MG63 (cell line): Measurements from ENCODE around the gene TSPAN31. TPM values are rescaled to one million over a fixed set of nuclear protein-coding genes. Genes with fewer than 3 reads are reported as not detected.

ENCODE experiments used
- DNase-seq: peaks from one replicate; pipeline ENCODE4 v3.0.0-alpha.2; 2020
- H3K27me3 ChIP-seq: fragments of 250-450 bp; sonication (Bioruptor Pico); 2 replicates; pipeline ENCODE4 v1.5.1; 2020; ENCODE audit warnings: mild to moderate bottlenecking, moderate library complexity
- H3K36me3 ChIP-seq: fragments of 250-450 bp; sonication (Bioruptor Pico); 2 replicates; pipeline ENCODE4 v1.5.1; 2020; ENCODE audit warnings: mild to moderate bottlenecking, moderate library complexity
- H3K4me3 ChIP-seq: fragments of 250-450 bp; sonication (Bioruptor Pico); 2 replicates; pipeline ENCODE4 v1.5.1; 2020; ENCODE audit warnings: mild to moderate bottlenecking, moderate library complexity
- H3K9me3 ChIP-seq: fragments of 250-450 bp; sonication (Bioruptor Pico); 2 replicates; pipeline ENCODE4 v1.5.1; 2020; ENCODE audit warnings: mild to moderate bottlenecking, moderate library complexity
- total RNA-seq: library from RNA; depleted of rRNA; stranded (reverse); fragments of >200 nt; shearing (Covaris generic); gene quantifications from 2 replicates; pipeline ENCODE4 v1.2.3, GENCODE V29; 2014; ENCODE audit warnings: low replicate concordance

The TSPAN31 gene
- total RNA-seq, 1 experiment from 2014 or later: 24.3 TPM

- DNase-seq: no peak
- Histone ChIP-seq H3K27me3 (peaks cover 2% of the 10 kb centered on the region; the same call in 1 of the 2 replicates), H3K36me3 (peaks cover 14% of the 10 kb centered on the region), H3K9me3 (no peaks in the 10 kb centered on the region), H3K4me3 (peak overlapping the region; percentile 36)
These were observed 10.3 kb downstream of the TSPAN31 start for GRCh38 chr12:57755194-57755453.

DNA sequence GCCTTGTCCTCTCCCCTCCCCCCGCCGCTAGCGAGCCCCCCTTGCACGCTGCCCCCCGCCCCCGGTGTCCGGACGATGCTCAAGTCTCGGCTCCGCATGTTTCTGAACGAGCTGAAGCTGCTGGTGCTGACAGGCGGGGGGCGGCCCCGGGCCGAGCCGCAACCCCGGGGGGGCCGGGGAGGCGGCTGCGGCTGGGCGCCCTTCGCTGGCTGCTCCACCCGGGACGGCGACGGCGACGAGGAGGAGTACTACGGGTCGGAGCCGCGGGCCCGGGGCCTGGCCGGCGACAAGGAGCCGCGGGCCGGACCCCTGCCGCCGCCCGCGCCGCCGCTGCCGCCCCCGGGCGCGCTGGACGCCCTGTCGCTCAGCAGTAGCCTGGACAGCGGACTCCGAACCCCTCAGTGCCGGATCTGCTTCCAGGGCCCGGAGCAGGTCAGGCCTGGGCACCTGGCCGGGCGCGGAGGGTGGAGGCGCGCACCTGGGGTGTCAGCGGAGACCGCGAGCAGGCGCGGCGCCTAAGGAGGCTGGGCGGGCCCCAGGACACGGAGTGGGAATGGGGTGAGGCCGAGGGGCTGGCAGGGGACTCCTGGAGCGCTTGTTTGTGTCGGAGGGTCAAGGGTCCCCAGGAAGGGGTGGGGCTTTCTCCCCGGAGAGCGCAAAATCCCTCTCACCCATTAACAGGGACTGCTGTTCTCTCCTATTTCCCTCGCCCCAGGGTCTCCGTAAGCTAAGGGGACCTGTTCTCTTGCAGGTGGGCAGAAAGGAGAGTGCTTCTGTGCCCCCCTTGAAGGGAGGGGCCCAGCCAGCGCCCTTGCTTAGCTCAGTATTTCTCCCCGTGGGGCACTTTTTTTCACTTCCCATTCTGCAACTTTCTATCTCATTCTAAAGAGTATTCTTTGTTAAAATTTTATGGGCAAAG is 10.9 kb downstream of the TSPAN31 start:
- H3K27me3 ChIP-seq: peaks cover 2% of the 10 kb centered on the region; the same call in 1 of the 2 replicates
- DNase-seq: no peak
- H3K36me3 ChIP-seq: peaks cover 8% of the 10 kb centered on the region
- H3K4me3 ChIP-seq: peak overlapping the region; percentile 35
- H3K9me3 ChIP-seq: no peaks in the 10 kb centered on the region

DNA sequence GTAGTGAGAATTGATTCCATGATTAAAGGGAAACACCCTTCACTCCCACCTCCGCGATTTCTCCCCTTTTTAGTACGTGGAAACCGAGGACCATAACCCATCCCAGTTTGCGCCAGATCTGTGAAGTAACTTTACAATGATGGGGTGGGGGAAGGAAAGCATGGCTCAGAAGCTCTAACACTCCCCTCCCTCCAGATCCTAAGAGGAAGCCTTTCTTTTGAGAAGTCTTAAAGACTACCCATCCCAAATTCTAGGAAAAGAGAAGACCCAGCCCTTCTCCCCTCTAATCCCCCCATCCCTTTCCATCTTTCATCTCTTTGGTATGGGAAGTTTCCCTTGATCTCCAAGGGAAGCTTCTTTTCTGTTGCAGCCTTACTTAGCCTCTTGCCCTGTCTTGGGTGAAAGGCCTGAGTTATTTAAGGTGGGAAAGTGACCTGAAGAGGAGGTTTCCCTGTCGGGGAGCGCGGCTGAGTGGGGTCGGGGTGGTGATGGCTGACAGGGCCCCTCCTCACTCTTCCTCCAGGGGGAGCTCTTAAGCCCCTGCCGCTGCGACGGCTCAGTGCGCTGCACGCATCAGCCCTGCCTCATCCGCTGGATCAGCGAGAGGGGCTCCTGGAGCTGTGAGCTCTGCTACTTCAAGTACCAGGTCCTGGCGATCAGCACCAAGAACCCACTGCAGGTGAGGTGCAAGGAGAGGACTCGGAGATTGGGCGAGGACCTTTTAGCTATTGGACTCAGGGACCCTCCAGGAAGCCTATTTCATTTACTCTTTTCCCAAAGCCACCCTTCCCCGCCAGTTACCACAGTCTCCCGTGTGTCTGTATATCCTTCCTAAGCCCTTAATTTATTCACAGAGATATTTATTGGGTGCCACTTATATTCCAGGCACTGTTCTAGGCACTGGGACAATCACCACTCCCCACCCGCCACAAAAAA is 11.8 kb downstream of the TSPAN31 start:
- H3K9me3 ChIP-seq: no peaks in the 10 kb centered on the region
- H3K36me3 ChIP-seq: no peaks in the 10 kb centered on the region
- H3K4me3 ChIP-seq: no peak overlapping the region; the same call in 1 of the 2 replicates
- no peak for DNase-seq
- peaks cover 2% of the 10 kb centered on the region; the same call in 1 of the 2 replicates for H3K27me3 ChIP-seq

- no peaks in the 10 kb centered on the region for H3K9me3 ChIP-seq
- H3K4me3 ChIP-seq: no peak overlapping the region
- no peak for DNase-seq
- no peaks in the 10 kb centered on the region for H3K36me3 ChIP-seq
- peaks cover 2% of the 10 kb centered on the region; the same call in 1 of the 2 replicates for H3K27me3 ChIP-seq
These were observed 12.9 kb downstream of the TSPAN31 start for GRCh38 chr12:57757771-57758170.

DNA sequence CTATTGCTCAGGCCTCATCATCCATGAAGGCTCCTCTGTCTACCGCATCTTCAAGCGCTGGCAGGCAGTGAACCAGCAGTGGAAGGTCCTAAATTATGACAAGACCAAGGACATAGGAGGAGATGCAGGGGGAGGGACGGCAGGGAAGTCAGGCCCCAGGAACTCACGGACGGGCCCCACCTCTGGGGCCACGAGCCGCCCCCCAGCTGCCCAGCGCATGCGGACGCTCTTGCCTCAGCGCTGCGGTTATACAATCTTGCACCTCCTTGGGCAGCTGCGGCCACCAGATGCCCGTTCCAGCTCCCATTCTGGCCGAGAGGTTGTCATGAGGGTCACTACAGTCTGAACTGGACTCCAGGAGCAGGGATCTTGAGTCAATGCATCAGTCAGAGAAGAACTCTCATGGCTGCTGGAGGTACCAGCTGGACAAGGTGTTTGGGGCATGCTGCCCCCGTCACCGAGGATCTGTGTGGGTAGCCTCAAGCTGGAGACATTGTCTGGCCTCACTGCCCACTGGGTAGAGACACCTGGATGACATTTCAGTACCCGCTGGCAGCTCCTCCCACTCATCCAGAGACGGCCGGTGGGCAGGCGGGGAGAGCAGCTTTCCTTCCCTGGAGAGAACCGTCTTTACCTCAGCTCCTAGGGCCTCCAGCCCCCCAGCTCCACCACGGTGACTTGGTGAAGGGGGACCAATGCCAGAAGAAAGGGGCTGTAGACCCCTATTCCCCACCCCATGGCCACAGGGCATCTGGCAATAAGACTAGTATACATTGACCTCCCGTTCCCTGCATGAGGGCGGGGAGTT is 13.9 kb downstream of the TSPAN31 start:
- peaks cover 3% of the 10 kb centered on the region; the same call in 1 of the 2 replicates for H3K27me3 ChIP-seq
- DNase-seq: no peak
- H3K4me3 ChIP-seq: no peak overlapping the region
- H3K9me3 ChIP-seq: no peaks in the 10 kb centered on the region
- H3K36me3 ChIP-seq: no peaks in the 10 kb centered on the region

DNA sequence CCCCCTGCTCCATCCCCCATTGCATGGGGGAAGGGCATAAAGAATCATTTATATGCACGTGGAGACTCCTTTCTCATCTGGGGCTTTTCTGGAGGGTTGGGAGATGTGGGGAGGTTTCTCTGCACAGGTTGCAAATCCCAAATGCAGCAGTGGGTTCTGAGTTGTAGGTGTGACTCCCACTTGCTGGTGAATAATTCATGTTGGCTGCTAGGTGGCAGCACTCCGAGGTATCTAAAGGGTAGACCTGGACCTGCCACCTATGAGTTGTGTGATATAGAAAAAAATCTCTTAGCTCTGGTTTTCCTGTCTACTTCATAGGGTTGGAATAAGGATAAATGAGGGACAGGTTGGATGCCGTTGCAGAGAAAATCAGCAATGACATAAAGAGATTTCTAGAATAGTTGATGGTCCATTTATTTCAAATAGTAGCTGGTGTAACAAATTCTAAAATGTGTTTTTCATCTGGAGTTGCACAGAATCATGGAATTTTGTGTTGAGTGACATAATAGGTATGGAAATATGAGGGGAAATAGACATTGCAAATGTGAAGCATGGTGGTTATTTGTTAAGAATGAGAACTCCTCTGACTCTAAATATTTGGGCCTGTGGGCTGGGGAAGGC is 14.6 kb downstream of the TSPAN31 start:
- H3K4me3 ChIP-seq: no peak overlapping the region
- no peaks in the 10 kb centered on the region for H3K36me3 ChIP-seq
- no peaks in the 10 kb centered on the region for H3K9me3 ChIP-seq
- peaks cover 10% of the 10 kb centered on the region for H3K27me3 ChIP-seq
- no peak for DNase-seq

GRCh38 chr12:57760347-57760982 is 15.6 kb downstream of the TSPAN31 start:
- peaks cover 20% of the 10 kb centered on the region for H3K27me3 ChIP-seq

DNA sequence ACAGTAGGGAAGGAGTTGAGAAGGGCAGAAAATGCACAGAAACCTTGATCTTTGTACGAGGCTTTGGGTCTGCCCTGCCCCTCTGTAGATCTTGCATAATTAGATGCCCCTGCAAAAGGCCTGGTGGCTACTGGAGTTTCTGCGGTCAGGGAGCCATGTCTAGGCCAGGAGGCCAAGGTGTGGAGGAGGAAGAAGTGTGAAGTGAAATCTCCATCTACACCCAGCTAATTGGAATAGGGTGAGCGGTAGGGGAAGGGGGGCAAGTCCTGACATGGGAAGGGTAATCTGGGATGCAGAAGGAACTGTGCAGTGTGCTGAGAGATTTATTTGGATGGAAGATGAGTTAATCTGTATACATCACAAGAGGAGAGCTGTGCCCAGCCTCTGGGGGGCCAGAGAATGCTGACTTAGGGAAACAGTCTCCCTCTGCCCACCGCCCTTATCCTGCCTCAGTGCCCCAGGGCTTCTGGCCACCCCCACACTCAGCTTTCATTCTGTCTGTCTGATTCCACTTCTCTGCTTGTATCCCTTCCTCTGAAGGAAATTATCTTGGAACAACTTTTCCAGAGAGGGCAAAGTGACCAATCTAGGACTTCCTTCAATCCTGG is 16.7 kb downstream of the TSPAN31 start:
- H3K27me3 ChIP-seq: peaks cover 28% of the 10 kb centered on the region
- H3K36me3 ChIP-seq: no peaks in the 10 kb centered on the region
- H3K9me3 ChIP-seq: no peaks in the 10 kb centered on the region
- no peak overlapping the region for H3K4me3 ChIP-seq
- no peak for DNase-seq

More at GRCh38 chr12:57760347-57760982, 15.6 kb downstream of the TSPAN31 start:
- Histone ChIP-seq H3K9me3 (no peaks in the 10 kb centered on the region), H3K4me3 (no peak overlapping the region), H3K36me3 (no peaks in the 10 kb centered on the region)
- DNase-seq: no peak

DNA sequence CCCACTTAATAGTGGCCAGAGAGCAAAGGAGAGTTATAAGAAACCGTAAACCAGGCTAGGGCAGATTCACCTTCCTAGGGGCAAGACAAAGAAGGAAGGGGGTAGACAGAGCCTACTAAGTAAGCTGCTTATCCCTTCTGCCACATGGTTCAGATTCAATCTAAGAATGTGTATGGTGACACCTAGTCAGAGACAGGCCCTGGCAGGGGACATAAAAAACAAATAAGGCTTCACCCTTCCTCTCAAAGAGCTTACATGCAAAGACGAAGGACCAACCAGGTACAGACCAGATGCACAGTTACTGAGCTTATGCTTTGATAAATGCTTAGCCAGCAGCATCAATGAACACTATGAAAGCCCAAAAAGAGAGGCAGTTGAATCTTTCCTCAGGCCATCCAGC is 17.6 kb downstream of the TSPAN31 start:
- H3K4me3 ChIP-seq: no peak overlapping the region
- no peak for DNase-seq
- peaks cover 33% of the 10 kb centered on the region for H3K27me3 ChIP-seq
- H3K9me3 ChIP-seq: no peaks in the 10 kb centered on the region
- H3K36me3 ChIP-seq: no peaks in the 10 kb centered on the region

DNA sequence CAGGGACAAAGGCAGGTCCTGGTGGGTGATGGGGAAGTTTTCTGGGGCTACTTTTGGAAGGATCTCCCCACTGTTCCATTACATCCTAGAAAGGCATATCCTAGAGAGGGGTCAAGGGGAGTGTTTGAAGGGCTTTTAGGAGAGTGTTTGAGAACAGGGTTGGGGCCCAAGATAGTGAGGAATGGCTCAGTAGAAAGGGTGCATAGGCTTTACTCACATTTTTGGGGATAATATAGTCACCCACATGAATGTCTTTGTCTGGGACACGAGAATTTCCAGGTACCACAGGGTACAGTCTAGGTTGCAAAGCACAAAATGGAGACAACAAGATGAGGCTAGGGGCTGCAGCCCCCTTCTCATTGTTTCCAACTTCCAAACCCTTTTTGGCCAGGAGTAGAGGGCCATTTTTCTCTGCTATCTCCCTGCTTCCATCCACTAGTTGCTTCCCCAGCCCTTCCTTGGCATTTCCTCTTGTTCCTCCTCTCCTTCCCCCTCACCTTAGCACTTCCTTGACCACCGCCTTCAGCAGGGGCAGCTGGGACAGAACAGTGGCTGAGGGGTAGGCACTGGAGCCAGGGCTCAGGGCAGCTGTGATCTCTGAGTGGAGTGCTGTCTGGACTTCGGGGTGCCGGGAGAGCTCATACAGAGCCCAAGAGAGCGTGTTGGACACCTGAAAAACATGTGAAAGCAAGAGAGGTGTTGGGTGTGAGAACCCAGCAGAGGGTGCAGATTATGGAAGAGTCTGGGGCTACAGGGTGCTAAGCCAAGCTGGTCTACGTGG is 19.2 kb downstream of the TSPAN31 start:
- no peak for DNase-seq
- Histone ChIP-seq H3K27me3 (peaks cover 33% of the 10 kb centered on the region), H3K4me3 (no peak overlapping the region), H3K36me3 (peaks cover 13% of the 10 kb centered on the region), H3K9me3 (no peaks in the 10 kb centered on the region)

DNA sequence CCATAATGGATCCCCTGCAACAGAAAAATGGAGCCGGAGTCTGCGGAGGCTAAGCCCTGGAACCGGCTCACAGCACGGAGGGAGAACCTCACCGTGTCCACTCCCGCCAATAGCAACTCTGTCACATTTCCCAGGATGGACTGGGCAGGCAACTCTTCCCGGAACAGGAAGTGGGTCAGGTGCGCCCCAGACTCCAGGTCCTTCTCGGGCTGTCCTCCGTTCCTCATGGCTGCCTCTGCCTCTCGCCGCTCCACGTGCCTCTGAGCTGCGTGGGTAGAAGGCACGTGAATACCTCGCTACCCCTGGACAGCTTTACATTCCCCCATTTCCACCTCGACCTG is 19.8 kb downstream of the TSPAN31 start:
- H3K4me3 ChIP-seq: no peak overlapping the region

GRCh38 chr12:57765003-57765697 is 20.3 kb downstream of the TSPAN31 start:
- H3K36me3 ChIP-seq: peaks cover 23% of the 10 kb centered on the region
- no peak for DNase-seq
- H3K9me3 ChIP-seq: no peaks in the 10 kb centered on the region
- no peak overlapping the region for H3K4me3 ChIP-seq
- peaks cover 33% of the 10 kb centered on the region for H3K27me3 ChIP-seq

More for the DNA sequence above, 19.8 kb downstream of the TSPAN31 start:
- Histone ChIP-seq H3K9me3 (no peaks in the 10 kb centered on the region), H3K36me3 (peaks cover 18% of the 10 kb centered on the region), H3K27me3 (peaks cover 33% of the 10 kb centered on the region)
- no peak for DNase-seq

DNA sequence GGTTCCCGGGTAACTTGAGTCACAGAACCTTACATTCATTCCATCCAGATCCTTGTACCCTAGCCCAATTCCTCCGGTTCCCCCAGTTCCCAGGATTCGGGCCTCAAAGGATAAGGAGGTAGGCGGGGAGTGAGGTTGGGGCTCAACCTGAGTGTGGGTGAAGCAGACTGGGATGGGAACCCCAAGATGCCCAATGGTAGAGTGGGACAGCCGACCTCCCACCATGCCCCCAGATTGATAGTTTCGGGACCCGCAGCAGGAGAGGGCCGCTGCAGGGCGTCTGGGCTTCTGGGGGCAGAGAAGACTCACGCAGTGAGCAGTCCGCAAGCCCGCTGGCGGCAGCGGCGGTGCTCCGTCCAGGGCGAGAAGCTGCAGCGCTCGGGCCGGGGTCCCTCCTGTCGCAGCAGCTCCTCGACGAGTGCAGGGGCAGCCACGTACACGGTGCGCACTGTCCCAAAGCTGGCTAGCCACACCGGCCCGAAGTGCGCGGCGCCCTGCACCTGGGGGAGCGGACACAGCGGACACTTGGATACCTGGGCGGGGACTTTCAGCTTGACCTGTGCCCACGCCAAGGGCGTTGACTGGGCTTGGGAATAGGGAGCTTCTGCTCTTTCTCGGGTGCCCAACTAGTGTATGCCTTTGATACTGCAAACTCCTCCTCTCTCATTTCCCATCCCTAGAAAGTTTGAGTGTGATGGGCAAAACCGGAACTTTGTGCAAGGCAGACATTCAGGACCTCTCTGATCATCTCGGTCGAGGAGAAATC is 21.0 kb downstream of the TSPAN31 start:
- H3K9me3 ChIP-seq: no peaks in the 10 kb centered on the region
- H3K27me3 ChIP-seq: peaks cover 33% of the 10 kb centered on the region
- no peak for DNase-seq
- peaks cover 31% of the 10 kb centered on the region for H3K36me3 ChIP-seq
- H3K4me3 ChIP-seq: no peak overlapping the region
